Transverse colon (tissue), 4 donors: ENCODE data around the gene DHRS12.

Experiments used
- CTCF ChIP-seq, 5 experiments: fragments of 200-600 bp in 3 of 5; fragments of 450-650 bp in 2 of 5; sonication (generic) in 3 of 5; IDR thresholded peaks; 1 replicate in 2 of 5; 2 replicates in 3 of 5; pipeline ENCODE4 v1.5.1; 2016 to 2017; ENCODE audit warnings: antibody characterized with exemption in 5 of 5, inconsistent platforms in 3 of 5, mild to moderate bottlenecking in 2 of 5, moderate library complexity in 1 of 5
- EP300 ChIP-seq: sonication (generic); formaldehyde crosslinking; IDR thresholded peaks from one replicate; pipeline ENCODE4 v1.6.1; 2017; ENCODE audit warnings: antibody characterized with exemption, low read depth
- POLR2A ChIP-seq: fragments of 450-650 bp; IDR thresholded peaks from one replicate; pipeline ENCODE4 v1.6.1; 2016; ENCODE audit warnings: antibody characterized with exemption, mild to moderate bottlenecking, moderate library complexity
- POLR2AphosphoS5 ChIP-seq, 3 donors: sonication (generic); formaldehyde crosslinking; IDR thresholded peaks; one replicate each; pipeline ENCODE4 v1.6.1; 2016; ENCODE audit warnings: antibody characterized with exemption in 3 of 3

DNA sequence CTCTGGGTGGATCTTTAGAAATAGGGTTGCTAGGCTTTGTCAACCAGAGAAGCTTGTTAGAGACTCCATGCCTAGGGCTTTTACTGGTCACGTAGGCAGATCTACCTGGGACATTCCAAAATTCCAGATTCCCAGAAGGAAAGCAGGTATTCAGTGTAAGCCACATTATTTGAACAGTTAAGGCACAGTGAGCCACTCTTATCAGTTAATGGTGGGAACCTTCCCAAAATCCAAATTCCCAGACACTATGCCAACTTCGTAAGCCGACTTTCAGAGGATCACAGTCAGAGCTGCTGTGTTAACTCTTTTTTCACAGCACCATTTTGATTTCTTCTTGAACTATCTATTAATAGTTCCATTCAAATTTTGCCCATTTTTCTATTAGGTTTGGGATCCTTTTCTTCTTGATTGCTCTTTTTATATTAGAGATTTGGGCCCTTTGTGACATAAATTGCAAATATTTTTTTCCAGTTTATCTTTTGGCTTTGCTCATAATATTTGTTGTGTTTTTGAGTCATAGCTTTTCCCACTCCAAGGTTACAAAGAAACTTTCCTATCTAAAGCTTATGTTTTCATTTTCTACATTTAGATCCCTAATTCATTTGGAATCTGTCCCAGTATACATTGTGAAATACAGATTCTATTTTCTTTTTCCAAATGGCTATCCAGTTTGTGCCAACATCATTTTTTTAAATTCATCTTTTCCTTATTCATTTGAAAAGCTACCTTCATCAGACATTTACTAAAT lies 77.3 kb downstream of the DHRS12 start:
- TF ChIP-seq CTCF (IDR thresholded peaks at IDR 0.05) (no peak), POLR2A (no peak), EP300 (no peak), POLR2AphosphoS5 (IDR thresholded peaks at IDR 0.05) (no peak)
